IMR-90 (cell line): ENCODE results near the gene EVA1C. TPM values are rescaled to one million over a fixed set of nuclear protein-coding genes. Genes with fewer than 3 reads are reported as not detected.
A peak's percentile ranks its signal among the peaks of the same experiment; 100 is the strongest.

ENCODE experiments used
- ATAC-seq: fragments of 200-7000 bp; cut with Tn5 transposase; 2 replicates; pipeline ENCODE4 v1.9.1; 2020; ENCODE audit warnings: low read depth, mild to moderate bottlenecking, moderate library complexity
- BruUV-seq: library from RNA; stranded (reverse); fragments of 400-500 nt; replicated peaks from 2 replicates; lab custom pipeline; 2021; lab: Mats Ljungman, UMichigan
- CTCF ChIA-PET: fragments of 300-600 bp; formaldehyde crosslinking; extraction: SDS; loops from one replicate; lab custom pipeline; 2021; ENCODE audit warnings: antibody characterized with exemption; lab: Yijun Ruan, JAX
- POLR2A ChIA-PET: fragments of 300-600 bp; sonication (Branson Sonifier 250); formaldehyde crosslinking; loops from one replicate; lab custom pipeline; 2022; ENCODE audit warnings: antibody characterized with exemption; ENCODE audit not compliant: unreplicated experiment; lab: Charles Lee
- DNase-seq: peaks from one replicate; pipeline ENCODE4 v3.0.0; 2013
- H2AFZ ChIP-seq: replicated peaks from 2 replicates; pipeline ENCODE3; 2013; ENCODE audit warnings: low read length, mild to moderate bottlenecking; ENCODE audit not compliant: poor library complexity
- H2AK5ac ChIP-seq: 2 replicates; pipeline ENCODE4 v1.6.1; 2013; ENCODE audit warnings: low read depth, low read length, inconsistent platforms
- H2AK9ac ChIP-seq: replicated peaks from 2 replicates; pipeline ENCODE3; 2013; ENCODE audit warnings: mild to moderate bottlenecking, low read depth, low read length, moderate library complexity; ENCODE audit not compliant: poor library complexity
- H2BK120ac ChIP-seq: 2 replicates; pipeline ENCODE4 v1.6.1; 2013; ENCODE audit warnings: low read depth, low read length, inconsistent platforms
- H2BK15ac ChIP-seq: 3 replicates; pipeline ENCODE4 v1.6.1; 2013; ENCODE audit warnings: low read depth, low read length, inconsistent platforms
- H2BK20ac ChIP-seq: 2 replicates; pipeline ENCODE4 v1.6.1; 2013; ENCODE audit warnings: low read depth, mild to moderate bottlenecking, inconsistent platforms, low read length, moderate library complexity
- H2BK5ac ChIP-seq: 2 replicates; pipeline ENCODE4 v1.6.1; 2013; ENCODE audit warnings: mild to moderate bottlenecking, low read depth, low read length, inconsistent platforms; ENCODE audit not compliant: poor library complexity, severe bottlenecking
- H3K14ac ChIP-seq: replicated peaks from 2 replicates; pipeline ENCODE4 v1.6.1; 2013; ENCODE audit warnings: low read depth, low read length, inconsistent platforms
- H3K18ac ChIP-seq: 2 replicates; pipeline ENCODE4 v1.6.1; 2013; ENCODE audit warnings: low read depth, low read length, control low read depth
- H3K23ac ChIP-seq: 2 replicates; pipeline ENCODE4 v1.6.1; 2013; ENCODE audit warnings: low read depth, low read length, inconsistent platforms
- H3K27ac ChIP-seq: 2 replicates; pipeline ENCODE4 v1.5.1; 2013; ENCODE audit warnings: mild to moderate bottlenecking, control low read depth, low read length; ENCODE audit not compliant: insufficient read depth
- H3K27me3 ChIP-seq: 2 replicates; pipeline ENCODE4 v1.6.1; 2013; ENCODE audit warnings: low read length; ENCODE audit not compliant: control insufficient read depth, insufficient read depth
- H3K36me3 ChIP-seq: 2 replicates; pipeline ENCODE4 v1.6.1; 2013; ENCODE audit warnings: low read length, mixed read lengths; ENCODE audit not compliant: control insufficient read depth, insufficient read depth
- H3K4ac ChIP-seq: 2 replicates; pipeline ENCODE4 v1.6.1; 2013; ENCODE audit warnings: low read depth, low read length, inconsistent platforms
- H3K4me1 ChIP-seq: 2 replicates; pipeline ENCODE4 v1.6.1; 2013; ENCODE audit warnings: low read length, mixed read lengths; ENCODE audit not compliant: control insufficient read depth, insufficient read depth
- H3K4me2 ChIP-seq: 2 replicates; pipeline ENCODE4 v1.6.1; 2013; ENCODE audit warnings: low read depth, mild to moderate bottlenecking, control low read depth, low read length, moderate library complexity
- H3K4me3 ChIP-seq: 2 replicates; pipeline ENCODE4 v1.5.1; 2013; ENCODE audit warnings: low read depth, mild to moderate bottlenecking, control low read depth, low read length, moderate library complexity; ENCODE audit not compliant: insufficient read depth
- H3K56ac ChIP-seq: 2 replicates; pipeline ENCODE4 v1.6.1; 2013; ENCODE audit warnings: low read length, inconsistent platforms; ENCODE audit not compliant: insufficient read depth; ENCODE audit errors: extremely low read depth
- H3K79me1 ChIP-seq, 2 experiments: 2 replicates each; pipeline ENCODE4 v1.6.1; 2013; ENCODE audit warnings: low read length in 2 of 2, inconsistent platforms in 1 of 2, low read depth in 1 of 2
- H3K9ac ChIP-seq: 2 replicates; pipeline ENCODE4 v1.6.1; 2013; ENCODE audit warnings: low read depth, low read length, control low read depth
- H3K9me1 ChIP-seq: 2 replicates; pipeline ENCODE4 v1.6.1; 2013; ENCODE audit warnings: low read length, inconsistent platforms; ENCODE audit not compliant: insufficient read depth
- H3K9me3 ChIP-seq: 2 replicates; pipeline ENCODE4 v1.6.1; 2013; ENCODE audit warnings: low read length; ENCODE audit not compliant: control insufficient read depth, insufficient read depth
- H4K20me1 ChIP-seq: 2 replicates; pipeline ENCODE4 v1.6.1; 2013; ENCODE audit warnings: low read length, inconsistent platforms; ENCODE audit not compliant: insufficient read depth
- H4K5ac ChIP-seq: 2 replicates; pipeline ENCODE4 v1.6.1; 2013; ENCODE audit warnings: mild to moderate bottlenecking, low read depth, low read length, control low read depth
- H4K8ac ChIP-seq, 2 experiments: 2 replicates each; pipeline ENCODE4 v1.6.1; 2013; ENCODE audit warnings: low read depth in 2 of 2, low read length in 2 of 2, control low read depth in 1 of 2, inconsistent platforms in 1 of 2
- H4K91ac ChIP-seq: 2 replicates; pipeline ENCODE4 v1.6.1; 2013; ENCODE audit warnings: low read depth, low read length, inconsistent platforms; ENCODE audit not compliant: insufficient read depth
- BHLHE40 ChIP-seq: fragments of 150-350 bp; IDR thresholded peaks from 2 replicates; pipeline ENCODE4 v1.6.1; 2016; ENCODE audit warnings: mild to moderate bottlenecking, low read depth, low read length
- CEBPB ChIP-seq: IDR thresholded peaks from 2 replicates; pipeline ENCODE4 v1.6.1; 2012; ENCODE audit warnings: low read depth, low read length, improper control_type of control experiment
- CHD1 ChIP-seq: IDR thresholded peaks from 2 replicates; pipeline ENCODE4 v1.6.1; 2012; ENCODE audit warnings: low read depth, low read length, improper control_type of control experiment
- MAFK ChIP-seq: IDR thresholded peaks from 2 replicates; pipeline ENCODE4 v1.6.1; 2012; ENCODE audit warnings: low read depth, low read length, improper control_type of control experiment
- MAZ ChIP-seq: IDR thresholded peaks from 2 replicates; pipeline ENCODE4 v1.6.1; 2012; ENCODE audit warnings: low read depth, mild to moderate bottlenecking, low read length, improper control_type of control experiment, moderate library complexity, borderline replicate concordance
- WGBS, 2 experiments: methylation state at CpG; one replicate each; pipeline versions ENCODE4 v1.1.5 to v1.1.7; 2013; ENCODE audit warnings: missing lambda C conversion rate in 2 of 2; ENCODE audit not compliant: insufficient read length in 1 of 2; ENCODE audit errors: extremely low coverage in 2 of 2; 5-methylcytosine and 5-hydroxymethylcytosine counted together
- dilution Hi-C: fragments of 300-500 bp; cut with HindIII; formaldehyde crosslinking; loops from one replicate; pipeline ENCODE4 v1.14.3; 2018; ENCODE audit warnings: low sequenced_read_pairs; ENCODE audit not compliant: unreplicated experiment
- in situ Hi-C: fragments of 300-500 bp; cut with MboI; formaldehyde crosslinking; loops from 3 replicates; pipeline ENCODE4 v1.14.3; 2019; ENCODE audit warnings: low sequenced_read_pairs, inconsistent platforms, mixed read lengths
- intact Hi-C: fragments of 100-400 bp; cut with micrococcal nuclease; formaldehyde crosslinking; loops from 2 replicates; pipeline ENCODE4 v1.10.0; 2022
- polyA plus RNA-seq, 3 experiments: library from polyadenylated mRNA; depleted of rRNA; stranded (reverse); fragments of >200 nt; gene quantifications; 2 replicates each; pipeline ENCODE4 v1.2.3, GENCODE V29; 2012; ENCODE audit warnings: low replicate concordance in 1 of 3
- total RNA-seq: library from RNA; depleted of rRNA; stranded (reverse); fragments of >200 nt; gene quantifications from 2 replicates; pipeline ENCODE4 v1.2.3, GENCODE V29; 2012

Gene EVA1C
- total and polyA plus RNA-seq, 2 of the 4 experiments (the other 2 are of a cell fraction): 0.72 to 1.1 TPM

DNA sequence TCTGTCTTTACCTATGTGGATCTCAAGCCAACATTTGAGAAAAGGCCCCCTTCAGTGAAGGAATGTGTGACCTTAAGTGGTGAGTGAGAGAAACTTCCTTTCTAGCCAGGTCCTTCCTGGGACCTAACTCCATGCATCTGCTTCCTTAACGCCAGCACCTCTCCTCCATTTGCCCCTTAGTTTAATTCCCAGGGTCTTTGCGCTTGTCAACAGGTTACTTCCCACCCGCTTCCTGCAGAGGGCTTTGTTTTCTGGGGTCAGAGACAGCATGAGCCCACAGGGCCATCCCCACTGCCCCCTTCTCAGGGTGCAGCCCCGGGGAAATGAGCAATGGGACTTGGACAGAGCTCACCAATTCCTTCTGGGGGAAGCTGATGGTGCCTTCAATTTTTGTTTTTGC lies 54.8 kb downstream of the EVA1C start:
- CTCF ChIA-PET: interaction anchor here (0.5 kb wide), 1 partner anchor 14 kb away, joined by 8 read pairs; no protein-coding TSS in a partner anchor

More for the DNA sequence above, 54.8 kb downstream of the EVA1C start:
- Histone ChIP-seq H3K36me3 (no peaks in the 10 kb centered on the region), H2BK20ac (0 out of 2 replicates have a peak overlapping the region, but pooled peaks have one; percentile 17), H3K4me1 (peaks cover 15% of the 10 kb centered on the region), H3K4me2 (no peak overlapping the region), H3K18ac (no peak overlapping the region), H4K8ac (no peak overlapping the region), H3K56ac (no peak overlapping the region), H3K9ac (no peak overlapping the region), H2AK5ac (no peak overlapping the region), H3K14ac (no peak overlapping the region), H2BK5ac (no peak overlapping the region), H3K4me3 (no peak overlapping the region), H4K5ac (no peak overlapping the region), H3K23ac (no peak overlapping the region), H3K27ac (no peak overlapping the region), H2AFZ (no peak overlapping the region), H2AK9ac (no peak overlapping the region), H3K79me1 (no peaks in the 10 kb centered on the region), H2BK120ac (no peak overlapping the region), H2BK15ac (no peak overlapping the region), H3K27me3 (no peaks in the 10 kb centered on the region), H3K9me1 (no peaks in the 10 kb centered on the region; the same call in 1 of the 2 replicates), H4K91ac (no peak overlapping the region), H4K20me1 (no peaks in the 10 kb centered on the region), H3K9me3 (no peaks in the 10 kb centered on the region), H3K4ac (no peak overlapping the region)
- dilution Hi-C loops (no loop called here), intact Hi-C loops (no loop called here), in situ Hi-C loops (no loop called here)
- ATAC-seq (no peak), DNase-seq (no peak)
- WGBS, 2 experiments: no CpG with 5 or more reads among the region's 4 CpGs
- TF ChIP-seq MAZ: no peak
- no peak for TF ChIP-seq MAFK
- TF ChIP-seq CEBPB: no peak
- no peak for TF ChIP-seq CHD1
- TF ChIP-seq BHLHE40: no peak
- POLR2A ChIA-PET: interaction anchor here (0.6 kb wide), 1 partner anchor 8 kb away, joined by 10 read pairs; no protein-coding TSS in a partner anchor
- BruUV-seq: no TSS peak
